Measurements from ENCODE around the gene CPNE8.
"Not testable (repeated sequence)": the region's sequence is repeated elsewhere in the genome, so short reads cannot be mapped to it uniquely, and the experiment has no call there.

The CPNE8 gene

GRCh38 chr12:38744041-38744440 is 161.3 kb downstream of the CPNE8 start:
- in situ Hi-C loops (cut with MboI; ENCODE audit: low sequenced_read_pairs) = no loop called here

DNA sequence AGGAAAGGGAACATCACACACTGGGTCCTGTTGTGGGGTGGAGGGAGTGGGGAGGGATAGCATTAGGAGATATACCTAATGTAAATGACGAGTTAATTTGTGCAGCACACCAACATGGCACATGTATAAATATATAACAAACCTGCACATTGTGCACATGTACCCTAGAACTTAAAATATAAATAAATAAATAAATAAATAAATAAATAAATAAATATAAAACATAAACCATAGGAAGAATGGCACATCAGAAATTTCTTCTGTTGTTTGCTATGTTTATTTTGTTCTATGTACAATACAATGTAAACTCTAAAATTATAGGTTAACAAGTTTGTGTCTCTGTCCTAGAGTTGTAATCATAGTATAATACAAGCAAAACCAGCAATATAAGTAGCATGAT is 162.9 kb downstream of the CPNE8 start:
- in situ Hi-C loops (cut with MboI; ENCODE audit: low sequenced_read_pairs) = not testable (repeated sequence)

DNA sequence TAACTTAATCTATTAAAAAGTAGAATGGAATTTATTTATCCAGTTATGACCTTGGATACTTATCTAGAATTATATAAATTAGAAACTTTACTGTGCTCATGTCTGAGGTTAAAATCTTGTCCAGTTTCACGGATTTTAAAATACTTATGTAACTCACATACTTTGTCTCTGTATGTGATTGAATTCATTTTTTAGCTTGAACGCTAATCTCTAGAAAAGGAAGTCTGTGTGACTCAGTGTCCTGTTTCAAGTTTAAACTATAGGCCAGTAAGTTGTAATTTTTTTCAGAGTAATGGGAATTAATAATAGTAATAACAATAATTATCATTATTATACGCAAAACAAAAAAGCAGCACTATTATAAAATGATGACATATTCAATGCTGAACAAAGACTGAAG is 168.6 kb downstream of the CPNE8 start:
- in situ Hi-C loops (cut with MboI; ENCODE audit: low sequenced_read_pairs) = no loop called here

DNA sequence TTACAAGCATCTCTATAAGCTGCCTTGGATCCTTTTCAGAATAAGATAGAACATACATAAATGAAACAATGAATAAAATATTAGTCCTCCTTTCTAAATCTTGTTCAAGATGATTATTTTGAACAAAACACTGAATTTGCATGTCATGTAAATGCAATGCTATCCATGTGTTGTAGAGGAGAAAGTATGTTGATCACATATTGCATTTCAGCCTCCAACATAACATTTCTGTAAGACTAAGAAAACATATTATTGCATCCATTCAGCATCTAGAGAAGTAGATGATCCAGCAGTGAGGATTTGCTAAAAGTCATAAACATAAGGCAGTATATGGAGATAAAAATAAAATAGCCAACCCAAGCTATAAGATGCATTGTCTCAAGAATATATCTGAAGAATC is 172.6 kb downstream of the CPNE8 start:
- in situ Hi-C loops (cut with MboI; ENCODE audit: low sequenced_read_pairs) = no loop called here

GRCh38 chr12:38728894-38729293 is 176.5 kb downstream of the CPNE8 start:
- in situ Hi-C loops (cut with MboI; ENCODE audit: low sequenced_read_pairs) = no loop called here

DNA sequence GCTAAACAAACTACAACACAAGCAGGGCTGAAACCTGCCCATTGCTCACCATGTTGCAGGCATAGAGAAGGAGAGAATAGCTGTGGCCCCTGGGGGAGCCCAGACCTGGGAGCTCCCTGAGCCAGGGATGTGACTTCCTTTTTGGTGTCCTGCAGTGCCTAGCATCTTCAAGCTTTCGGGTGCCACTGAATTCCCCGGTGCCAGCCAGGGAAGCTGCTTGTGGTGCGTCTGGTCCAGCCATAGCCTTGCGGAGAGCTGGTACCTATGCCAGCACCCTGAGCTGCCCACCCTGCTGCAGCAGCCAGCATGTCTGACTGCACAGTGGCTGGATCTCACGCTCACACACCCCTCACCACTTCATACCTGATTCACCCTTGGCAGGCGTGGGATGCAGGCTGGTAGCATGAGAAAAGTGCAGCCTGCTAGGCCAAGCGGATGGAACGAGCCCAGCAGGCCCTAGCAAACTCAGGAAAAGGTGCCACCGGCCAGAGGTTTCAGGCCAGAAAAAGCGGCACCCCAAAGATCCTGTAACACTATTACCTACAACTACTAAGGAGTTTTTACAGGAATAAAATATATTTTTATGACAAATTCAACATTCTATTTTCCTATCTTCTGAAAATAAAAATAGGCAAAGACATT is 183.7 kb downstream of the CPNE8 start:
- in situ Hi-C loops (cut with MboI; ENCODE audit: low sequenced_read_pairs) = no loop called here

DNA sequence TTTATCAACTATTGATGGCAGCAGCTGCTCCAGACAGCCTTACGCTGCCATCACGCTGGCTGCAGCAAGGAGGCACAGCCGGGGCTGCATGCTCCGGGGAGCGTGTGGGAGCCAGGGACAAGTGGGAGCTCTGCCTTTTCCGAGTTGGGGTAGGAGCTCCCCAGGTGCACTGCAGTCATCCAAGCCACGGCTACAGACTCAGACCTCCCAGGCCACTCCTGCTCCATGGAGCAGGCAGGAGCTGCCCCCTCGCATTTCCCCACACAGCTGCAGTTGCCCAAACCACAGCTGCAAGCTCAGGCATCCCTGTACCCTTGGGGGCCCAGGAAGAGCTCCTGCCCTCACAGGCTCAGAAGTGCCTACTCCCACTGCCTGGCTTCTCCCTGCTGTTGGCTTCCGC is 184.7 kb downstream of the CPNE8 start:
- in situ Hi-C loops (cut with MboI; ENCODE audit: low sequenced_read_pairs) = no loop called here

- in situ Hi-C loops (cut with MboI; ENCODE audit: low sequenced_read_pairs) = no loop called here
Measured at GRCh38 chr12:38713294-38713693, 192.1 kb downstream of the CPNE8 start.

- in situ Hi-C loops (cut with MboI; ENCODE audit: low sequenced_read_pairs) = no loop called here
Measured at GRCh38 chr12:38711054-38711453, 194.3 kb downstream of the CPNE8 start.

DNA sequence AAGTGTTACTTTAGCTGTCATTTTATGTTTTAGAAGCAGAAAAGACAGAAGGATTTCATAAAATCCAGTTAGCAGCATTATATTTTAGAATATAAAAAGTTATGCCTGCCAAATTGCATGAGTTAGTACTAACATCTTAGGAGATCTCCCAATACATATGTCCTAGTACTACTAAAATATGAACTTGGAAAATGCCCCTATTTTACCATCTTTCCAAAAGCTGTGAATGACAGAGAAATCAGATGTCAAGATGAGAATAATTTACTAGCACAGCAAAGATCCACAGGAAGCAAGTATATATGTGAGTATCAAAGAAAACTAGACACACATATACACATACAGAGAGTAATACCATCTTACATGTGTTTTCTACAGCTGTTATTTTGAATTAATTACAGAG is 196.9 kb downstream of the CPNE8 start:
- in situ Hi-C loops (cut with MboI; ENCODE audit: low sequenced_read_pairs) = no loop called here

DNA sequence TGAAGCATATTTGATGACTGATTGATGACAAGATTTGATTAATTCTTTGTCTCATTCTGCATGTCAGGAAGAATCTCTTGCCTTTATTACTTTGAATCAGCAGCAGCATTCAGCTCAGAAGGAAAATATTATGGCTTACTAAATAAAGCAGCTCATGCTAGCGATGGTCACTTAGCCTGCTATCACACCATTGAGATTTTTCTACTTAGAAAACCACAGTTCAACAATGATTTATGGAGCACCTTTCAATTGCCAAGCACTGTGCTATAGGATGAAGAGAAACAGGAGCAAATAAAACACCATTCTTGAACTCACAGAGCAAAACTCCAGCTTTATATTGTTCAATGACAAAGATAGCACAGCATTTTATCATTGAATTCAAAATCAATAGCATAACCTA is 197.7 kb downstream of the CPNE8 start:
- in situ Hi-C loops (cut with MboI; ENCODE audit: low sequenced_read_pairs) = no loop called here

GRCh38 chr12:38697289-38697688 is 208.1 kb downstream of the CPNE8 start:
- in situ Hi-C loops (cut with MboI; ENCODE audit: low sequenced_read_pairs) = no loop called here

- in situ Hi-C loops (cut with MboI; ENCODE audit: low sequenced_read_pairs) = no loop called here
Measured at GRCh38 chr12:38695057-38695456, 210.3 kb downstream of the CPNE8 start.

- in situ Hi-C loops (cut with MboI; ENCODE audit: low sequenced_read_pairs) = no loop called here
Measured at GRCh38 chr12:38691164-38691563, 214.2 kb downstream of the CPNE8 start.

- in situ Hi-C loops (cut with MboI; ENCODE audit: low sequenced_read_pairs) = no loop called here
Measured at GRCh38 chr12:38690646-38691045, 214.7 kb downstream of the CPNE8 start.

DNA sequence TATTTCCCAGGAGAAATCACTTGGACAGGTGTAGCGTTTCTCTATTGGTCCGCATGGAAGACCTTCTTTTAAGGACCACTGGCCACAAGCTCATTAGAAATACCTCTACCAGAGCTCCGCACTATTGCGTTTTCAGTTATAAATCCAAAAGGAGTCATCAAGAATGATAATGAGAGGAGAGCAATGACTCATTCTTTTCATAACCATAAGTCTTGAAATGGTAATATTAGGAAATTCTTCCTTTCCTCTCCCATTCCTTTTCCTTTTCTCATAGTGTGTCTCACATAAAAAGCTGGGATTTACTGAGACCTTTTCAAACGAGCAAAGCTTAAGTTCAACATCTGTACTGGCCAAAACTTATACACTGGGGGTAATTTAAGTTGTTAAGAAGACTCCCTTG is 215.7 kb downstream of the CPNE8 start:
- in situ Hi-C loops (cut with MboI; ENCODE audit: low sequenced_read_pairs) = no loop called here

DNA sequence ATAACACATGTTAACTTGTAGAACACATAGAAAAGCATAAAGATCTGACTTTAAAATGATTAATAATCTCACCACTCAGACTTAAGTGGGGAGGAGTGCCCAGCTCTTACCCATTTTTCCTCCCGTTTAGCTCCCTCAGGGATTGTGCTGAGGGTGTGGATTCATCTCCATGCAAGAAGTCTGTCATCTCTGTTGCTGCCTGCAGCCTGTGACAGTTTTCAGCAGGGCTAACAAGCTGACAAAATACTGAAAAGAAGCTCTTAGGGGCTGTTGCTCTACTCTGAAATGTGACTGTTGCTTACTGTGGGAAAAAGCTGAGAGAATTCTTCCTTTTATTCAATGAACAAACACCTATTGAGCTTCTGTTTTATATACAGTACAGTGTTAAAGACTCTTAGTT is 216.2 kb downstream of the CPNE8 start:
- in situ Hi-C loops (cut with MboI; ENCODE audit: low sequenced_read_pairs) = no loop called here

- in situ Hi-C loops (cut with MboI; ENCODE audit: low sequenced_read_pairs) = no loop called here
Measured at GRCh38 chr12:38682521-38682920, 222.9 kb downstream of the CPNE8 start.

- in situ Hi-C loops (cut with MboI; ENCODE audit: low sequenced_read_pairs) = no loop called here
Measured at GRCh38 chr12:38669530-38669929, 235.9 kb downstream of the CPNE8 start.

GRCh38 chr12:38669081-38669480 is 236.3 kb downstream of the CPNE8 start:
- in situ Hi-C loops (cut with MboI; ENCODE audit: low sequenced_read_pairs) = no loop called here

- in situ Hi-C loops (cut with MboI; ENCODE audit: low sequenced_read_pairs) = no loop called here
Measured at GRCh38 chr12:38666425-38666824, 239.0 kb downstream of the CPNE8 start.

DNA sequence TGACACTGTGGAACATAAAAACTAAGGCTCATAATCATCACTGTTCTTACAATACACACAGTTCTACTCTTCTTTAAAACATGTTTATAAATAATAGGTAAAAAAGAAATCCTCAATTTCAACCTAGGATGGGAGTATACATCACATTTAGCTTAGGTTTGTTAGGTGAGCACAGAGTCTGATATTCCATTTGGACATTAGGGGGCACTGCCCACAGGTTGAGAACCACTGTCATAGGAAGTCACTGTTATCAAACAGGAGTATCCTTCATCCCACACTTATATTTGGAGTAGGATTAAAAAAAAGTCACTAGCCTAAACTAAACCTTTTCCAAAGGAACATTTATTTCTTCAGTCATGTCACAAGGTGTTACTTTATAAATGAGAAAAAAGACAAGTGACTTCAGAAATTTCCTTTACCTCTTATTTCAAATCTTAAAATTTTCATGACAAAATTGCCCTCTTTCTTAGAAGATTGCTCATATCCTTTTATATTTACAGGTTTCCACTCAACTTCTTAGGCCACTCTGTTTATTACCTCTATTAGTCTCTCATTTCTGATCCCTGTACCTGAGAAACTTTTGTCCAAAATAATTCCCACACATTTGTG is 240.6 kb downstream of the CPNE8 start:
- in situ Hi-C loops (cut with MboI; ENCODE audit: low sequenced_read_pairs) = no loop called here

DNA sequence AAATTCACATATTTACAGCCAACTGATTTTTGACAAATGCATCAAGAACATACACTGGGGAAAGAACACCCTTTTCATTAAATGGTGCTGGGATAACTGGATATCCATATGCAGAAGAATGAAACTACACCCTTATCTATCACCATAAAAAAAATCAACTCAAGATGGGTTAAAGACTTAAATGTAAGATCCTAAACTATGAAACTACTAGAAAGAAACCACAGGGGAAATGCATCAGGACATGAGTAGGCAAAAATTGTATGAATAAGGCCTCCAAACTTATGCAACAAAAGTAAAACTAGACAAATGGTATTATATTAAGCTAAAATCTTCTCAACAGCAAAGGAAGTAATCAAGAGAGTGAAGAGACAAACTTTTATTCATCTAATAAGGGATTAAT is 242.6 kb downstream of the CPNE8 start:
- in situ Hi-C loops (cut with MboI; ENCODE audit: low sequenced_read_pairs) = no loop called here

All from HL-60/S4 treated with phorbol 12-myristate 13-acetate at 8.2 ng/mL for 4 days and 3 days (cell line).